GM12878 (cell line): ENCODE data around the gene MRRF. TPM values are rescaled to one million over a fixed set of nuclear protein-coding genes. Genes with fewer than 3 reads are reported as not detected.
"Not testable (repeated sequence)": the region's sequence is repeated elsewhere in the genome, so short reads cannot be mapped to it uniquely, and the experiment has no call there.

Source experiments
- ATAC-seq: fragments of 200-7000 bp; cut with Tn5 transposase; 3 replicates; pipeline ENCODE4 v1.9.1; 2020; ENCODE audit warnings: mild to moderate bottlenecking, moderate library complexity
- BruUV-seq: library from RNA; stranded (reverse); fragments of 400-500 nt; replicated peaks from 2 replicates; lab custom pipeline; 2021; lab: Mats Ljungman, UMichigan
- CTCF ChIA-PET: fragments of 300-600 bp; sonication (Branson Sonifier 250); formaldehyde crosslinking; extraction: SDS; loops from one replicate; lab custom pipeline; 2021; ENCODE audit warnings: inconsistent platforms; lab: Yijun Ruan, JAX
- POLR2A ChIA-PET: fragments of 350-600 bp; formaldehyde crosslinking; extraction: SDS; loops from one replicate; lab custom pipeline; 2021; ENCODE audit warnings: inconsistent platforms; lab: Charles Lee
- RAD21 ChIA-PET: fragments of 300-600 bp; sonication (Branson Sonifier 250); formaldehyde crosslinking; loops from one replicate; lab custom pipeline; 2023; ENCODE audit warnings: antibody characterized with exemption; ENCODE audit not compliant: unreplicated experiment; lab: Charles Lee
- SMC1A ChIA-PET: fragments of 300-600 bp; sonication (Branson Sonifier 250); formaldehyde crosslinking; loops from one replicate; lab custom pipeline; 2023; ENCODE audit not compliant: unreplicated experiment, uncharacterized antibody; lab: Charles Lee
- DNase-seq: peaks from one replicate; pipeline ENCODE4 v3.0.0-alpha.2; 2011; ENCODE audit warnings: low read depth, low spot score
- FAIRE-seq: peaks from 3 replicates; lab custom pipeline; 2011; peaks lifted over from hg19 to GRCh38; lab: Jason Lieb, UNC
- H2AFZ ChIP-seq: 2 replicates; pipeline ENCODE4 v1.6.0; 2011; ENCODE audit warnings: low read depth, low read length, control low read depth; ENCODE audit not compliant: control insufficient read depth
- H3K27ac ChIP-seq: 2 replicates; pipeline ENCODE4 v1.5.1; 2011; ENCODE audit warnings: control low read depth; ENCODE audit not compliant: control insufficient read depth, insufficient read depth
- H3K27me3 ChIP-seq, 2 experiments: replicated peaks in 1 of 2; 2 replicates each; pipeline versions ENCODE4 v1.6.0 to v1.6.1; 2011; ENCODE audit warnings: low read length in 1 of 2; ENCODE audit not compliant: control insufficient read depth in 2 of 2, insufficient read depth in 2 of 2
- H3K36me3 ChIP-seq, 2 experiments: 2 replicates each; pipeline ENCODE4 v1.5.1; 2011; ENCODE audit warnings: low read length in 1 of 2; ENCODE audit not compliant: control insufficient read depth in 2 of 2, insufficient read depth in 2 of 2
- H3K4me1 ChIP-seq: 2 replicates; pipeline ENCODE4 v1.6.1; 2011; ENCODE audit warnings: mild to moderate bottlenecking, low read length, moderate library complexity, mixed read lengths; ENCODE audit not compliant: control insufficient read depth, insufficient read depth
- H3K4me2 ChIP-seq: 2 replicates; pipeline ENCODE4 v1.6.0; 2011; ENCODE audit warnings: control low read depth; ENCODE audit not compliant: control insufficient read depth, insufficient read depth
- H3K4me3 ChIP-seq: fragments of 200-600 bp; sonication (generic); 2 replicates; pipeline ENCODE4 v1.5.1; 2016
- H3K79me2 ChIP-seq: 2 replicates; pipeline ENCODE4 v1.6.0; 2011; ENCODE audit warnings: low read length; ENCODE audit not compliant: control insufficient read depth, insufficient read depth
- H3K9ac ChIP-seq: 2 replicates; pipeline ENCODE4 v1.8.0; 2011; ENCODE audit warnings: low read length, control low read depth, mixed read lengths; ENCODE audit not compliant: control insufficient read depth, insufficient read depth
- H3K9me3 ChIP-seq: replicated peaks from 3 replicates; pipeline ENCODE4 v1.5.1; 2011; ENCODE audit warnings: mild to moderate bottlenecking, low read length; ENCODE audit not compliant: control insufficient read depth, insufficient read depth
- H4K20me1 ChIP-seq: 2 replicates; pipeline ENCODE4 v1.6.0; 2011; ENCODE audit not compliant: control insufficient read depth, insufficient read depth
- ETV6 ChIP-seq, 2 experiments: fragments of 450-650 bp in 1 of 2; IDR thresholded peaks in 1 of 2; conservative IDR thresholded peaks in 1 of 2; 2 replicates each; pipeline ENCODE4 v1.6.1; 2014; ENCODE audit warnings: antibody characterized with exemption in 1 of 2, borderline replicate concordance in 1 of 2, low read depth in 1 of 2, mild to moderate bottlenecking in 1 of 2, moderate library complexity in 1 of 2
- NFYB ChIP-seq: IDR thresholded peaks from 2 replicates; pipeline ENCODE4 v1.6.1; 2011; ENCODE audit warnings: low read depth, mild to moderate bottlenecking, low read length, improper control_type of control experiment, moderate library complexity; ENCODE audit not compliant: insufficient read depth
- NR2F1 ChIP-seq: fragments of 450-650 bp; conservative IDR thresholded peaks from 2 replicates; pipeline ENCODE4 v1.6.1; 2017; ENCODE audit warnings: mild to moderate bottlenecking
- WGBS: methylation state at CpG from one replicate; pipeline ENCODE4 v1.1.6; 2016; ENCODE audit warnings: low lambda C conversion rate; ENCODE audit not compliant: insufficient replicate concordance, insufficient coverage; ENCODE audit errors: missing lambda C conversion rate; 5-methylcytosine and 5-hydroxymethylcytosine counted together
- in situ Hi-C: fragments of 300-500 bp; cut with MboI; formaldehyde crosslinking; loops from 9 replicates; pipeline ENCODE4 v1.14.3; 2018; ENCODE audit warnings: mixed read lengths
- intact Hi-C: fragments of 100-400 bp; cut with micrococcal nuclease; formaldehyde crosslinking; loops from one replicate; pipeline ENCODE4 v1.14.2; 2022; ENCODE audit not compliant: unreplicated experiment
- polyA plus RNA-seq, 11 experiments: library from polyadenylated mRNA; depleted of rRNA in 4 of 11; unstranded in 6 of 11; stranded (reverse) in 5 of 11; fragments of >200 nt; fragmentation: Nextera tagmentation in 4 of 11; fragmentation: Illumina TruSeq in 1 of 11; extraction: Ambion mirVana in 4 of 11; extraction: Trizol in 1 of 11; gene quantifications; 1 replicate in 1 of 11; 2 replicates in 10 of 11; pipeline versions ENCODE4 v1.2.1 to v1.2.3, GENCODE V29; 2011 to 2016; ENCODE audit warnings: inconsistent platforms in 2 of 11, missing spikeins in 2 of 11, low read depth in 1 of 11
- total RNA-seq, 4 experiments: library from RNA; depleted of rRNA in 3 of 4; stranded (reverse); fragments of >200 nt in 3 of 4; fragmentation: Illumina TruSeq in 1 of 4; extraction: Trizol in 1 of 4; gene quantifications; 2 replicates each; pipeline versions ENCODE4 v1.2.1 to v1.2.3, GENCODE V29; 2013 to 2021
- TF ChIP-seq, protein P1 (sequence below): fragments of 450-650 bp; formaldehyde crosslinking; IDR thresholded peaks from 2 replicates; pipeline ENCODE4 v1.4.0; 2020; ENCODE audit warnings: mild to moderate bottlenecking, moderate library complexity
- TF ChIP-seq, protein P2 (sequence below): IDR thresholded peaks from 2 replicates; pipeline ENCODE4 v1.6.1; 2012; ENCODE audit warnings: low read depth, low read length, improper control_type of control experiment
- TF ChIP-seq, protein P3 (sequence below): IDR thresholded peaks from 2 replicates; pipeline ENCODE4 v1.6.1; 2012; ENCODE audit warnings: mild to moderate bottlenecking, low read depth, low read length

The MRRF gene
- total and polyA plus RNA-seq, 10 of the 15 experiments (the other 5 are each of a cell fraction or from before 2014, with no cell fraction given): 64.8 to 112 (median 76.4) TPM

DNA sequence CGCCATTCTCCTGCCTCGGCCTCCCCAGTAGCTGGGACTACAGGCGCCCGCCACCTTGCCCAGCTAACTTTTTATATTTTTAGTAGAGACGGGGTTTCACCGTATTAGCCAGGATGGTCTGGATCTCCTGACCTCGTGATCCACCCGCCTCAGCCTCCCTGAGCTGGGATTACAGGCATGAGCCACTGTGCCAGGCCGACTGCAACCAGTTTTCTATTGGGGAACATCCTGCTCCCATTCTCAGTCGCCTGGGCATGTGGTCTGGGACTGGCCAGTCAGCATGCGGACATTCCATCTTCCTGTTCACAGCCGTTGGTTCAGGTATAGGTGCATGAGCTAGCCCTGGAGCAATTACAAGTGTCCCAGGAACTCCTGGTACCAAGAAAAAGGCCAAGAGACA, 98.4 kb downstream of the MRRF start:
- ATAC-seq, H3K4me2 ChIP-seq, H2AFZ ChIP-seq, H3K27me3 ChIP-seq, DNase-seq, H3K9ac ChIP-seq, H3K9me3 ChIP-seq, H3K27ac ChIP-seq, BruUV-seq, H3K36me3 ChIP-seq, FAIRE-seq, H3K79me2 ChIP-seq, RAD21 ChIA-PET, in situ Hi-C loops, H3K4me3 ChIP-seq, H4K20me1 ChIP-seq, intact Hi-C loops, SMC1A ChIA-PET, POLR2A ChIA-PET: not testable (repeated sequence)
- WGBS: 33% methylated on average over 12 of the region's 12 CpGs
- CTCF ChIA-PET: interaction anchor here (3.0 kb wide), 1 partner anchor 238 kb away, joined by 10 read pairs; no protein-coding TSS in a partner anchor
- peaks cover 11% of the 10 kb centered on the region for H3K4me1 ChIP-seq

DNA sequence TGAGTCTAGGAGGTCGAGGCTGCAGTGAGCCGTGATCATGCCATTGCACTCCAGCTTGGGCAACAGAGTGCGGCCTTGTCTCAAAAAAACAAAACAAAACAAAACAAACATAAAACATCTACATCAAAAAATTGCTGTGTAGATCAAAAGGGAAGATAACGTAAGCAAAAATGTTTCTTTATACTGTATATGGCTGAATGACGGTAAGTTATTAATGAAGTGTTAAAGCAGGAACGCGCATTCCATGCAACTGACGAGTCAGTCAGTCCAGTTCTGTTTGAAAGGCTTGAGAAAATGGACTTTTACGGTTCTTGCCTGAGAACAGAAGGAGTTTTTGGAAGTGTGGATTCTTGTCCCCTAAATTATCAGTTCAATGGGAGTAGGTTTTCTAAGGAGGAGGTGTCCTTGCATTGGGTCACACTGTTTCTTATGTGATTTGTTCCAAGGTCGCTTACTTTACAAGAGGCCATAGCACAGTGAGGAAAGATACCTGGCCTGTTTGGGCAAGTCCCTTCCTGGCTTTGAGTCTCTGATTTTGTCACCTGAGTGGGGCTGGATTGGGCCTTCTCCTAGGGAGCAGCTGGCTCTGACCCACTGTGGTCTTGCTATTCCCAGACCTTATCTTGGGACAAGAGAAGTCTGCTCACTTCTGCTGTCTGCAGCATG, 99.6 kb downstream of the MRRF start:
- Histone ChIP-seq H2AFZ (no peak overlapping the region), H3K36me3 (no peaks in the 10 kb centered on the region), H4K20me1 (no peaks in the 10 kb centered on the region), H3K27ac (no peak overlapping the region), H3K9ac (no peak overlapping the region), H3K27me3 (no peaks in the 10 kb centered on the region; a peak in 1 of 4 replicates), H3K79me2 (no peaks in the 10 kb centered on the region), H3K9me3 (no peaks in the 10 kb centered on the region; the same call in 2 of the 3 replicates), H3K4me1 (peaks cover 11% of the 10 kb centered on the region), H3K4me3 (no peak overlapping the region), H3K4me2 (no peak overlapping the region)
- ATAC-seq: no peak
- no TSS peak for BruUV-seq
- no peak for FAIRE-seq
- in situ Hi-C loops (no loop called here), intact Hi-C loops (no loop called here)
- DNase-seq: no peak
- ChIA-PET SMC1A (no interaction called here), POLR2A (no interaction called here), RAD21 (no interaction called here), CTCF (interaction anchor here (3.0 kb wide), 1 partner anchor 239 kb away, joined by 10 read pairs; no protein-coding TSS in a partner anchor)
- WGBS: 56% methylated on average over 10 of the region's 10 CpGs
- TF ChIP-seq NFYB (no peak), NR2F1 (no peak), ETV6 (conservative IDR thresholded peaks at IDR 0.05 in 1 of 2, IDR thresholded peaks at IDR 0.05 in 1 of 2; ENCODE audit: borderline replicate concordance in 1 of 2, low read depth in 1 of 2) (no peak)
- TF ChIP-seq, protein P1, sequence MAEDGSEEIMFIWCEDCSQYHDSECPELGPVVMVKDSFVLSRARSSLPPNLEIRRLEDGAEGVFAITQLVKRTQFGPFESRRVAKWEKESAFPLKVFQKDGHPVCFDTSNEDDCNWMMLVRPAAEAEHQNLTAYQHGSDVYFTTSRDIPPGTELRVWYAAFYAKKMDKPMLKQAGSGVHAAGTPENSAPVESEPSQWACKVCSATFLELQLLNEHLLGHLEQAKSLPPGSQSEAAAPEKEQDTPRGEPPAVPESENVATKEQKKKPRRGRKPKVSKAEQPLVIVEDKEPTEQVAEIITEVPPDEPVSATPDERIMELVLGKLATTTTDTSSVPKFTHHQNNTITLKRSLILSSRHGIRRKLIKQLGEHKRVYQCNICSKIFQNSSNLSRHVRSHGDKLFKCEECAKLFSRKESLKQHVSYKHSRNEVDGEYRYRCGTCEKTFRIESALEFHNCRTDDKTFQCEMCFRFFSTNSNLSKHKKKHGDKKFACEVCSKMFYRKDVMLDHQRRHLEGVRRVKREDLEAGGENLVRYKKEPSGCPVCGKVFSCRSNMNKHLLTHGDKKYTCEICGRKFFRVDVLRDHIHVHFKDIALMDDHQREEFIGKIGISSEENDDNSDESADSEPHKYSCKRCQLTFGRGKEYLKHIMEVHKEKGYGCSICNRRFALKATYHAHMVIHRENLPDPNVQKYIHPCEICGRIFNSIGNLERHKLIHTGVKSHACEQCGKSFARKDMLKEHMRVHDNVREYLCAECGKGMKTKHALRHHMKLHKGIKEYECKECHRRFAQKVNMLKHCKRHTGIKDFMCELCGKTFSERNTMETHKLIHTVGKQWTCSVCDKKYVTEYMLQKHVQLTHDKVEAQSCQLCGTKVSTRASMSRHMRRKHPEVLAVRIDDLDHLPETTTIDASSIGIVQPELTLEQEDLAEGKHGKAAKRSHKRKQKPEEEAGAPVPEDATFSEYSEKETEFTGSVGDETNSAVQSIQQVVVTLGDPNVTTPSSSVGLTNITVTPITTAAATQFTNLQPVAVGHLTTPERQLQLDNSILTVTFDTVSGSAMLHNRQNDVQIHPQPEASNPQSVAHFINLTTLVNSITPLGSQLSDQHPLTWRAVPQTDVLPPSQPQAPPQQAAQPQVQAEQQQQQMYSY (CRISPR knock-in tag): no peak
- TF ChIP-seq, protein P2, sequence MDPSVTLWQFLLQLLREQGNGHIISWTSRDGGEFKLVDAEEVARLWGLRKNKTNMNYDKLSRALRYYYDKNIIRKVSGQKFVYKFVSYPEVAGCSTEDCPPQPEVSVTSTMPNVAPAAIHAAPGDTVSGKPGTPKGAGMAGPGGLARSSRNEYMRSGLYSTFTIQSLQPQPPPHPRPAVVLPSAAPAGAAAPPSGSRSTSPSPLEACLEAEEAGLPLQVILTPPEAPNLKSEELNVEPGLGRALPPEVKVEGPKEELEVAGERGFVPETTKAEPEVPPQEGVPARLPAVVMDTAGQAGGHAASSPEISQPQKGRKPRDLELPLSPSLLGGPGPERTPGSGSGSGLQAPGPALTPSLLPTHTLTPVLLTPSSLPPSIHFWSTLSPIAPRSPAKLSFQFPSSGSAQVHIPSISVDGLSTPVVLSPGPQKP: no peak
- TF ChIP-seq, protein P3, sequence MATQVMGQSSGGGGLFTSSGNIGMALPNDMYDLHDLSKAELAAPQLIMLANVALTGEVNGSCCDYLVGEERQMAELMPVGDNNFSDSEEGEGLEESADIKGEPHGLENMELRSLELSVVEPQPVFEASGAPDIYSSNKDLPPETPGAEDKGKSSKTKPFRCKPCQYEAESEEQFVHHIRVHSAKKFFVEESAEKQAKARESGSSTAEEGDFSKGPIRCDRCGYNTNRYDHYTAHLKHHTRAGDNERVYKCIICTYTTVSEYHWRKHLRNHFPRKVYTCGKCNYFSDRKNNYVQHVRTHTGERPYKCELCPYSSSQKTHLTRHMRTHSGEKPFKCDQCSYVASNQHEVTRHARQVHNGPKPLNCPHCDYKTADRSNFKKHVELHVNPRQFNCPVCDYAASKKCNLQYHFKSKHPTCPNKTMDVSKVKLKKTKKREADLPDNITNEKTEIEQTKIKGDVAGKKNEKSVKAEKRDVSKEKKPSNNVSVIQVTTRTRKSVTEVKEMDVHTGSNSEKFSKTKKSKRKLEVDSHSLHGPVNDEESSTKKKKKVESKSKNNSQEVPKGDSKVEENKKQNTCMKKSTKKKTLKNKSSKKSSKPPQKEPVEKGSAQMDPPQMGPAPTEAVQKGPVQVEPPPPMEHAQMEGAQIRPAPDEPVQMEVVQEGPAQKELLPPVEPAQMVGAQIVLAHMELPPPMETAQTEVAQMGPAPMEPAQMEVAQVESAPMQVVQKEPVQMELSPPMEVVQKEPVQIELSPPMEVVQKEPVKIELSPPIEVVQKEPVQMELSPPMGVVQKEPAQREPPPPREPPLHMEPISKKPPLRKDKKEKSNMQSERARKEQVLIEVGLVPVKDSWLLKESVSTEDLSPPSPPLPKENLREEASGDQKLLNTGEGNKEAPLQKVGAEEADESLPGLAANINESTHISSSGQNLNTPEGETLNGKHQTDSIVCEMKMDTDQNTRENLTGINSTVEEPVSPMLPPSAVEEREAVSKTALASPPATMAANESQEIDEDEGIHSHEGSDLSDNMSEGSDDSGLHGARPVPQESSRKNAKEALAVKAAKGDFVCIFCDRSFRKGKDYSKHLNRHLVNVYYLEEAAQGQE: no peak
